ENCODE measurements around the gene BCL2L1. TPM values are rescaled to one million over a fixed set of nuclear protein-coding genes. Genes with fewer than 3 reads are reported as not detected.

Gene BCL2L1
- total and polyA plus RNA-seq, 2 donors (not counting 3 experiments of a cell fraction or from before 2014, with no cell fraction given), result 78.0 to 101 TPM

- Histone ChIP-seq H3K9me3 (replicated peaks; ENCODE audit: control insufficient read depth, insufficient read depth, low read length) (no peaks in the 10 kb centered on the region), H3K9ac (replicated peaks; ENCODE audit: extremely low read depth, insufficient read depth, low read length) (no peak overlapping the region), H4K20me1 (replicated peaks; ENCODE audit: control insufficient read depth, extremely low read depth, insufficient read depth, low read length) (no peaks in the 10 kb centered on the region), H3K4me2 (ENCODE audit: insufficient read depth, low read length) (no peak overlapping the region), H3K79me2 (ENCODE audit: control insufficient read depth, insufficient read depth, low read length) (peaks cover 38% of the 10 kb centered on the region), H2AFZ (ENCODE audit: low read depth, low read length) (no peak overlapping the region), H3K27me3 (ENCODE audit: control insufficient read depth in 2 of 2, insufficient read depth in 2 of 2, low read length in 2 of 2) (no peaks in the 10 kb centered on the region), H3K4me1 (ENCODE audit: control insufficient read depth, extremely low read depth, insufficient read depth, low read length) (no peaks in the 10 kb centered on the region), H3K36me3 (ENCODE audit: control insufficient read depth in 2 of 2, extremely low read depth in 1 of 2, insufficient read depth in 2 of 2, low read length in 2 of 2) (peaks cover 0 to 15% of the 10 kb centered on the region in 2 experiments), H3K4me3 (replicated peaks in 1 of 3; ENCODE audit: insufficient read depth in 1 of 3, low read depth in 1 of 3, low read length in 3 of 3) (no peak overlapping the region), H3K9me1 (replicated peaks; ENCODE audit: control insufficient read depth, extremely low read depth, insufficient read depth, low read length) (no peaks in the 10 kb centered on the region), H3K27ac (ENCODE audit: insufficient read depth, low read depth, low read length) (no peak overlapping the region)
- ChIA-PET POLR2A (interaction anchor here (0.6 kb wide), 1 partner anchor 7 kb away, joined by 3 read pairs; no protein-coding TSS in a partner anchor), CTCF (no interaction called here)
- FAIRE-seq (no peak), DNase-seq (ENCODE audit: low read depth, low spot score) (no peak)
- no peak for TF ChIP-seq POLR2A (IDR thresholded peaks at IDR 0.05; ENCODE audit: low read depth, low read length)
- no peak for TF ChIP-seq MYC (IDR thresholded peaks at IDR 0.05; ENCODE audit: low read depth, low read length)
- TF ChIP-seq GATA2 (IDR thresholded peaks at IDR 0.05; ENCODE audit: insufficient read depth, insufficient read length, low read depth, low read length), result no peak
- TF ChIP-seq JUN (IDR thresholded peaks at IDR 0.05; ENCODE audit: borderline replicate concordance, insufficient read depth, insufficient read length, low read depth), result no peak
- TF ChIP-seq, protein P1, sequence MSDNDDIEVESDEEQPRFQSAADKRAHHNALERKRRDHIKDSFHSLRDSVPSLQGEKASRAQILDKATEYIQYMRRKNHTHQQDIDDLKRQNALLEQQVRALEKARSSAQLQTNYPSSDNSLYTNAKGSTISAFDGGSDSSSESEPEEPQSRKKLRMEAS (IDR thresholded peaks at IDR 0.05; ENCODE audit: insufficient read depth, insufficient read length), result no peak
- no peak for TF ChIP-seq CTCF (IDR thresholded peaks at IDR 0.05; ENCODE audit: extremely low read depth in 1 of 2, insufficient read depth in 1 of 2, low read depth in 1 of 2, low read length in 2 of 2)
- TF ChIP-seq POLR2AphosphoS5 (IDR thresholded peaks at IDR 0.05; ENCODE audit: insufficient read depth, low read depth, low read length), result no peak
- TF ChIP-seq FOS (IDR thresholded peaks at IDR 0.05; ENCODE audit: borderline replicate concordance, insufficient read depth, low read length), result no peak
- no peak for TF ChIP-seq EZH2 (IDR thresholded peaks at IDR 0.05; ENCODE audit: borderline replicate concordance, low read depth, low read length, severe bottlenecking)
- BruUV-seq (replicated peaks), result no TSS peak
- dilution Hi-C loops (cut with MboI; ENCODE audit: extremely low pct_ligation_motif_present, low sequenced_read_pairs), result no loop called here
- intact Hi-C loops (cut with micrococcal nuclease), result no loop called here
These were observed 45.1 kb upstream of the BCL2L1 start for GRCh38 chr20:31767805-31768204.

Data from endothelial cell of umbilical vein (primary cell).